ENCODE measurements around the gene TLL1. TPM values are rescaled to one million over a fixed set of nuclear protein-coding genes. Genes with fewer than 3 reads are reported as not detected.

The TLL1 gene
- total RNA-seq, 1 experiment from 2014 or later: 0.41 TPM

DNA sequence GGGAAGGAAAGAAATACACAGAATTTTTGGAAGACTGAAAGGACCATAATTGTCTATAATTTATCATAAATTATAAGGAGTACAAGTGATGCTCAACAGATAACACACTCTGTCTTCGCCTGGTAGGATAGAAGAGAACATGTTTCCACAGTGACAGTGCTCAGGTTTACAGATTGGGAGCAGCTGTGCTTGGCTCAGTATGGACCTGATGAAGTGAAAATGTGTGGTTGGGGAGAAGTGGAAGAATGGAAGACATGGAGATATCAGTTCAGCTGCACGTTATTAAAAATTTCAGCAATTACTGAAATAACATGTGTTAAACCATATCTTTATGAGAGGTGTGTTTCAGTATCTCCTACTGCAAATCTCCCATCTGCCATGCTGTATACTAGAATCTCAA is 90.6 kb downstream of the TLL1 start:
- H3K27me3 ChIP-seq (ENCODE audit: control insufficient read depth, insufficient read depth, low read length): no peaks in the 10 kb centered on the region
- H3K9me3 ChIP-seq (ENCODE audit: control insufficient read depth, insufficient read depth, low read depth, low read length): no peaks in the 10 kb centered on the region
- intact Hi-C loops (cut with micrococcal nuclease; ENCODE audit: unreplicated experiment) (no loop called here), in situ Hi-C loops (cut with HindIII; ENCODE audit: low pct_unique_long_range_greater_than_20kb, low sequenced_read_pairs) (no loop called here)
- no peak overlapping the region for H3K27ac ChIP-seq (ENCODE audit: low read length)
- POLR2A ChIA-PET: no interaction called here
- no peak for ATAC-seq
- no peak overlapping the region for H3K4me3 ChIP-seq (ENCODE audit: low read depth in 2 of 2, low read length in 2 of 2)
- BruUV-seq (replicated peaks): no TSS peak
- TF ChIP-seq, protein P1, sequence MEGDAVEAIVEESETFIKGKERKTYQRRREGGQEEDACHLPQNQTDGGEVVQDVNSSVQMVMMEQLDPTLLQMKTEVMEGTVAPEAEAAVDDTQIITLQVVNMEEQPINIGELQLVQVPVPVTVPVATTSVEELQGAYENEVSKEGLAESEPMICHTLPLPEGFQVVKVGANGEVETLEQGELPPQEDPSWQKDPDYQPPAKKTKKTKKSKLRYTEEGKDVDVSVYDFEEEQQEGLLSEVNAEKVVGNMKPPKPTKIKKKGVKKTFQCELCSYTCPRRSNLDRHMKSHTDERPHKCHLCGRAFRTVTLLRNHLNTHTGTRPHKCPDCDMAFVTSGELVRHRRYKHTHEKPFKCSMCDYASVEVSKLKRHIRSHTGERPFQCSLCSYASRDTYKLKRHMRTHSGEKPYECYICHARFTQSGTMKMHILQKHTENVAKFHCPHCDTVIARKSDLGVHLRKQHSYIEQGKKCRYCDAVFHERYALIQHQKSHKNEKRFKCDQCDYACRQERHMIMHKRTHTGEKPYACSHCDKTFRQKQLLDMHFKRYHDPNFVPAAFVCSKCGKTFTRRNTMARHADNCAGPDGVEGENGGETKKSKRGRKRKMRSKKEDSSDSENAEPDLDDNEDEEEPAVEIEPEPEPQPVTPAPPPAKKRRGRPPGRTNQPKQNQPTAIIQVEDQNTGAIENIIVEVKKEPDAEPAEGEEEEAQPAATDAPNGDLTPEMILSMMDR (IDR thresholded peaks at IDR 0.05): no peak
- no peak for TF ChIP-seq SIN3A (IDR thresholded peaks at IDR 0.05; ENCODE audit: borderline replicate concordance, insufficient read depth, low read depth, low read length)
- TF ChIP-seq POLR2AphosphoS5 (IDR thresholded peaks at IDR 0.05; ENCODE audit: low read depth, low read length): no peak
- TF ChIP-seq, protein P2, sequence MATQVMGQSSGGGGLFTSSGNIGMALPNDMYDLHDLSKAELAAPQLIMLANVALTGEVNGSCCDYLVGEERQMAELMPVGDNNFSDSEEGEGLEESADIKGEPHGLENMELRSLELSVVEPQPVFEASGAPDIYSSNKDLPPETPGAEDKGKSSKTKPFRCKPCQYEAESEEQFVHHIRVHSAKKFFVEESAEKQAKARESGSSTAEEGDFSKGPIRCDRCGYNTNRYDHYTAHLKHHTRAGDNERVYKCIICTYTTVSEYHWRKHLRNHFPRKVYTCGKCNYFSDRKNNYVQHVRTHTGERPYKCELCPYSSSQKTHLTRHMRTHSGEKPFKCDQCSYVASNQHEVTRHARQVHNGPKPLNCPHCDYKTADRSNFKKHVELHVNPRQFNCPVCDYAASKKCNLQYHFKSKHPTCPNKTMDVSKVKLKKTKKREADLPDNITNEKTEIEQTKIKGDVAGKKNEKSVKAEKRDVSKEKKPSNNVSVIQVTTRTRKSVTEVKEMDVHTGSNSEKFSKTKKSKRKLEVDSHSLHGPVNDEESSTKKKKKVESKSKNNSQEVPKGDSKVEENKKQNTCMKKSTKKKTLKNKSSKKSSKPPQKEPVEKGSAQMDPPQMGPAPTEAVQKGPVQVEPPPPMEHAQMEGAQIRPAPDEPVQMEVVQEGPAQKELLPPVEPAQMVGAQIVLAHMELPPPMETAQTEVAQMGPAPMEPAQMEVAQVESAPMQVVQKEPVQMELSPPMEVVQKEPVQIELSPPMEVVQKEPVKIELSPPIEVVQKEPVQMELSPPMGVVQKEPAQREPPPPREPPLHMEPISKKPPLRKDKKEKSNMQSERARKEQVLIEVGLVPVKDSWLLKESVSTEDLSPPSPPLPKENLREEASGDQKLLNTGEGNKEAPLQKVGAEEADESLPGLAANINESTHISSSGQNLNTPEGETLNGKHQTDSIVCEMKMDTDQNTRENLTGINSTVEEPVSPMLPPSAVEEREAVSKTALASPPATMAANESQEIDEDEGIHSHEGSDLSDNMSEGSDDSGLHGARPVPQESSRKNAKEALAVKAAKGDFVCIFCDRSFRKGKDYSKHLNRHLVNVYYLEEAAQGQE (IDR thresholded peaks at IDR 0.05; ENCODE audit: insufficient read depth in 1 of 2, low read depth in 2 of 2, low read length in 1 of 2): no peak
- TF ChIP-seq TCF7L2 (IDR thresholded peaks at IDR 0.05; ENCODE audit: low read depth, low read length): no peak
- CTCF ChIA-PET: no interaction called here
- no peaks in the 10 kb centered on the region for H3K4me1 ChIP-seq (ENCODE audit: control insufficient read depth, insufficient read depth, low read length)
- H3K36me3 ChIP-seq (ENCODE audit: control insufficient read depth, insufficient read depth, low read length): no peaks in the 10 kb centered on the region
- DNase-seq (ENCODE audit: low read depth, low spot score): no peak

DNA sequence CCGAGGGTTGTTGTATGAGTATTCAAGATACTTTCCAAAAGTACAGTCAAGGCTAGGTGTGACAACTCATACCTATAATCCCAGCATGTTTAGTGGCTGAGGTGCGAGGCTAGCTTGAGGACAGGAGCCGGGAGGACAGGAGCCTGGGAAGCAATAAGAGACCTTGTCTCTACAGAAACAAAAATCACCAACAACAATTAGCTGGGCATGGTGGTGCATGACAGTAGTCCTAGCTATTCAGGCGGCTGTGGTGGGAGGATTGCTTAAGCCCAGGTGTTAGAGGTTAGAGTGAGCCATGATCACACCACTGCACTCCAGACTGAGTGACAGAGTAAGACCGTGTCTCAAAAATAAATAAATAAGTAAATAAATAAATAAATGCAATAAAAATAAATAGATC is 91.6 kb downstream of the TLL1 start:
- in situ Hi-C loops (cut with HindIII; ENCODE audit: low pct_unique_long_range_greater_than_20kb, low sequenced_read_pairs) (no loop called here), intact Hi-C loops (cut with micrococcal nuclease; ENCODE audit: unreplicated experiment) (no loop called here)
- no peaks in the 10 kb centered on the region for H3K36me3 ChIP-seq (ENCODE audit: control insufficient read depth, insufficient read depth, low read length)
- BruUV-seq (replicated peaks): no TSS peak
- ATAC-seq (no peak), DNase-seq (ENCODE audit: low read depth, low spot score) (no peak)
- H3K27me3 ChIP-seq (ENCODE audit: control insufficient read depth, insufficient read depth, low read length): no peaks in the 10 kb centered on the region
- no peaks in the 10 kb centered on the region for H3K9me3 ChIP-seq (ENCODE audit: control insufficient read depth, insufficient read depth, low read depth, low read length)
- H3K27ac ChIP-seq (ENCODE audit: low read length): no peak overlapping the region
- ChIA-PET POLR2A (no interaction called here), CTCF (no interaction called here)
- TF ChIP-seq SIN3A (IDR thresholded peaks at IDR 0.05; ENCODE audit: borderline replicate concordance, insufficient read depth, low read depth, low read length) (no peak), POLR2AphosphoS5 (IDR thresholded peaks at IDR 0.05; ENCODE audit: low read depth, low read length) (no peak), TCF7L2 (IDR thresholded peaks at IDR 0.05; ENCODE audit: low read depth, low read length) (no peak)
- TF ChIP-seq, protein P2 (IDR thresholded peaks at IDR 0.05; ENCODE audit: insufficient read depth in 1 of 2, low read depth in 2 of 2, low read length in 1 of 2): no peak
- TF ChIP-seq, protein P1 (IDR thresholded peaks at IDR 0.05): no peak
- H3K4me3 ChIP-seq (ENCODE audit: low read depth in 2 of 2, low read length in 2 of 2): no peak overlapping the region
- H3K4me1 ChIP-seq (ENCODE audit: control insufficient read depth, insufficient read depth, low read length): no peaks in the 10 kb centered on the region

Data from Panc1 (cell line).